Activated effector memory CD4-positive, alpha-beta T cell treated with anti-CD3 and anti-CD28 coated beads, Interleukin-2, amount 50 U/mL, for 16 hours (primary cell): ENCODE data around the gene LTBP1.
"Not testable (repeated sequence)": the region's sequence is repeated elsewhere in the genome, so short reads cannot be mapped to it uniquely, and the experiment has no call there.

Experiments
- DNase-seq: peaks from one replicate; pipeline ENCODE4 v3.0.0-alpha.2; 2020

Gene LTBP1

DNA sequence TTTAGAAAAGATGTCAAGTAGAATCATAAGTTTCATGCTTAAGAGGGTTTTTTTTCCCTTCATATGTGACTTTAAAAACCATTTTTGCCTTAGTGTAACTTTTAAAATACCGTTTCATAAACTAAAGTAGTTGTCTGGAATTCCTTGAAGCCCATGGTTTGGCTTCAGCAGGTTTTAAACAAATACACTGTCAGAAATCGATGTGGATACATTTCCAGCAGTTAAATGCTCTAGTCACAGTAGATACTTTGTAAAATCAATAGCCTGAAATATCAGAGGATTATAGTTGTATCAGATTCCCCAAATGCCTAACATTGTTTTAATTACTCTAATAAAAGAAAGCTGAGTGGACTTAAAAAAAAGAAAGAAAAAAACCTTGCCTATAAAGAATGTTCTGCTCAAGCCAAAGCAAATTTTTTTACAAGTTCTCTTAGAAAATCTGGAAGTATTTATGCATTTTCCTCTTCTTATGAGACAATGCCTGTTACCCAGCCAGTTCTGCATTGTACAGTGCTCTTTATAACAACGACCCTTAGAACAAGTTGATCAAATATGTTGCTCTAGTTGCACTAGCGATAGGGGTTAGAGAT is 260.5 kb downstream of the LTBP1 start:
- no peak for DNase-seq

DNA sequence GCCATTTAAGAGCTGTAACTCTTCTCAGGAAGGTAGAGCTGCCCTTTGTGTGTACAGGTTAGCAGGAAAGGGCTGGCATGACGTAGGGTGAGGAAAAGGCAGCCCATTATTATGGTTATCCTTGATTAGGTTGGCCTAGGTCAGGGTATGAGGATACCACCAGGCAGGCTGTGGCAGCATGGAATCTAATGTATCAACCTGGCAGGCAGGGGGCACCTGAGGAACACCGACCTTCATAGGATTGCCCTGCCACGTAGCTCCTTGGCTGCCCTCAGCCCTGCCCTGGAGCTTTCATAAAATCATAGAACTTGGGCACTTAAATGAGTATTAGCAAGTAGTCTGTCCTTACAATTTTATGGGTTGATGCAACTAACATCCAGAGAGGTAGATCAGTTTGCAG is 261.6 kb downstream of the LTBP1 start:
- no peak for DNase-seq

DNA sequence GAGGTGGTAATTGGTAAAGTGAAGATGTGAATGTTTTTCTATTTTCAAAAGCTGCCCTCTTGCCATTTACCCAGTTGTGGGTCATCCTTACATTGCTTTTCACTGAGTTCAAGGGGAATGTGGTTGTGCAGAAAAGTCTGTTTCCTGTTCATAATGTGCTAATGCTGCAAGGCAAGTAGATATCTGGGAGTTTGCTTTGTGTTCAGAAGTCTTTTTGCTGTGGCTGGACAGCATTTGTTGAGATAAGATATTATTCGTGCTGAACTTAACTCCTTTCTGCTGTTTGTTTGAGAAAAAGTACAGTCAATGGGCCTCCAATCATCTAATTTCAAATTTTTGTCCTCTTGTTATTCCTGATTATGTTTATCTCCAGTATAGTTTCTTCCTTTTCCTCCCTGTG is 263.2 kb downstream of the LTBP1 start:
- no peak for DNase-seq

DNA sequence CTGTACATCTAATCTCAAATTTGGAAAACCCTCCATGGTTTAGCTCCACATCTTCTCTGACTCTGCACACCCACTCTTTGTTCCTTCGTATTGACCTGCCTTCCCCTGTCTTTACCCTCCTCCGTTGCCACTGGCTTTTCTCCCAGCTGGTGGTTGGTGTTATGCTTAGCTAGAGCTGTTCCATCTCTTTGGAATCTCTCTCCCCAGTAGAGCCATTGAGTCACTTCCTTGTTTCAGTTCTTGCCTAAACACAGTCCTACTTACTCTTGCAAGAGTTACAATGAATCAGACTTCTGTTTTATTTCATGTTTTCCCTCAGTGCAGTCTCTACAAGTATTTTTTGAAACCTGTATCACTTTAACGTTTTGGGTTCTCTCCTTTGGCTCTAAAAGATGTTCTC is 263.9 kb downstream of the LTBP1 start:
- no peak for DNase-seq

DNA sequence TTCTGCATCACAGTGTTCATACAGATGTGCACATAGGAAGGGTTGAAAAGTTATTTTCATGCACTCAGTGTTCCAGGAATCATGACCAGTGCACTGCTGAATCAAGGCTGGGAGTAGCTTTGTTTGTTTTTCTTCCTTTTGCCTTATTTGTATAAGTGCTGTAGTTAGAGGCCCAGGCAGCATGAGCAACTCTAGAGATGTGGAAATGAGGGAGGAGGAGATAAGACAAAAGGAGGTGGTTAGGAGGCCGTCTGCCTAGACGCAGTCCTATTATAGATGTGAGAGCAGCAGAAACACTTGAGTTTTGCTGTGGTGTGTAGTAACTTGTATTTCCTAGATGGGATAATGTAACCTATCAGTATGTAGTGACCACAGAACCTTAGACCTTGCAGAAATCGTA is 265.4 kb downstream of the LTBP1 start:
- DNase-seq: no peak

DNA sequence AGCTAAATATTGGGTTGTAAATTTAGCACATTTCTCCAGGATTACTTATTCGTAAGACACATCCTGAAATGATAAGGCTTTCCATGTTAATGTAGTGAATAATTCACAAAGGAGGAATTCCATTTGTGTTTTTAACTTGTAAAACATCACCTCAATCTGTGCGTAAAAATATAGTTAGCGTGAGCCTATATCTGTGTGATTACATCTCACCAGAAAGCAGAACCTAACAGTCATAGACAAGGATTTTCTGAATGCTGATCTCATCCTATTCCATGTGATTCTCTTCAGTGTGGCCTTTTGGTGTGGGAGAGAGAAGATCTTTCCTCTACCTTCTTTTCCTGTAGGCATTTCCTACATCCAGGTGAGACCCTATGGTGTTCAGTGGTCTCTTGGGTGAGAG is 266.5 kb downstream of the LTBP1 start:
- DNase-seq: no peak

DNA sequence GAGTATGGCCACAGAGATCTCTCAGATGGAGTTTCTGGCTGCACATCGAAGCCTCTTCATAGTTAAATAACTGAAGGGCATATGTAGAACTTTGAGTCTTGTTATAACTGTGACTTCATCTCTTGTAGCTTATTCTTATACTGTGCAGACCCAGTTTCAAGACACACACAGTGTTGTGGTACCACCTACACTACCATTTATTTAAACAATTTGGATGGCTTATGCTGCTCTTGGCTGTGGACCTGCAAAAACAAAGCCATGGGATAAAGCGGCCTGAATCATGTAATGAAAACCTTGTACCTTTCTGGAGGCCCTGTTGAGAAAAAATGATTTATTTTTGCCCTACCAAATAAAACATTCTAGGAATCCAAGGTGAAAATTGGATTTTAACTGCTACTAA is 266.9 kb downstream of the LTBP1 start:
- DNase-seq: no peak

DNA sequence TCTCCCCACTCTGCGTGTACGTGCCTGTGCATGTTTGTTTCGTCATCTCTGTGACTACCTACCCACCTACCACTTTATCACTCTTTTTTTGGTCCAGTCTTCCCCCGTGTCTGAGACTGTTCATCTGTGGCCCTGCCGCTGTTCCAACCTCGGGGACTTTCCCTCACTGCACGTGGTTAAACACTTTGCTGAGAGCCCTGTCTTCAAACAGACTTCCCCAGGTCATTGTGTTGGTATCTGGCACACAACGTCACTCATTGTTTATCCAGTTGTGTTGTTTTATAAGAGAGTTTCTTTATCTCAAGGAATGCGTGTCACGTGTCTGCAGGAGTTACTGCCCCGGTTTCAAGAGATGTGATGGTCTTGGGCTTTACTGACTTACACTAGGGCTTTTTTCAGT is 267.7 kb downstream of the LTBP1 start:
- no peak for DNase-seq

DNA sequence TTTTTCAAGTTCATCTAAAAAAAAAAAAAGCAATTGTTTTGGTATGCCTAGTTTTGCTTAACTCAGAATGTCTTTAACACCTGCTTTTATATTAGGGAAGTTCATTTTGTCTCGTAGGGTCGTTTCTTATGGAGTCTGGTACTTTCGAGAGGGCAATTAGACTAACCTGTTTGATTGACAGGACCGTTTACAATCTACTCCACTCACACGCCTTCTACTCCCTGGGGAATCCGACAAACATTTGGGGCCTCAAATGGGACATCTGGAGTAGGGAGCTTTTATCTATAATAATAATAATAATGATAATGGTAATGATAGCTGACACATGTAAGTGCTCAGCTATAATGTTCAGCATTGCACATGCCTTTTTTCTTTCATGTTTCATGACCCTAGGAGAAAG is 268.1 kb downstream of the LTBP1 start:
- no peak for DNase-seq

DNA sequence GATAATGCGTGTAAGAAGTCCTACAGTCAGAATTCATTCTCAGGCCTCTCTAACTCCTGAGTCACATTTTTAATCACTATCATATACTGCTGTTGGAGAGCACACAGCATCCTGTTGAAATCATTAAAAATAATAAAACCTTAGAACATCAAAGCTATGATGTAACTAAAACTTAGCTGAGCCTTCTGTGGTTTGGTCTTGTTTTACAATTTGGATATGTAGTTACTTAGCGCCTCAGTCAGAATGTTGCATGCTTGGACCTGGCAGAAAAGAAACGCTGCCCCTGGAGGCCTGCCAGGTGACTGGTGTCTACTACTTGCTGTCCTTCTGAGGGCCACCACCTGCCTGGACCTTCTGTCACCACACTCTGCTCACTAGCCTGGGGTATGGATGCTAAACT is 268.5 kb downstream of the LTBP1 start:
- DNase-seq: no peak

DNA sequence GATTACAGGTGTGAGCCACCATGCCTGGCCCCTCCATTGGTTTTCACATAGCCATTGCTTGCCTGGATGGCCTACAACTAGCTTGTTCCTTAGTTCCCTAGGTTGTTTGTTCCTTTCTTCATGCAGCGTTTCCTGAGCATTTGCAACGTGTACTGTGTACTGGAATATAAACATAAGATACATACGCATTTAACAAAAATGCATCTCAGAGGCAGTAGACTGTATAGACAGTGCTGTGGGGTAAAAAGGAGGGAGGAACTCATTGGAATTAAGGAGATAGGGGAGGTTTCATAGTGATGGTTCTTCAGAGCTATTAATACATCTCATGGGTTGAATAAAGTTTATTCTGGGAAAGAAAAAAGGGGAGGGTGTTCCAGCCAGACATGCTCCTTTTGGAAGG is 269.2 kb downstream of the LTBP1 start:
- DNase-seq: no peak

DNA sequence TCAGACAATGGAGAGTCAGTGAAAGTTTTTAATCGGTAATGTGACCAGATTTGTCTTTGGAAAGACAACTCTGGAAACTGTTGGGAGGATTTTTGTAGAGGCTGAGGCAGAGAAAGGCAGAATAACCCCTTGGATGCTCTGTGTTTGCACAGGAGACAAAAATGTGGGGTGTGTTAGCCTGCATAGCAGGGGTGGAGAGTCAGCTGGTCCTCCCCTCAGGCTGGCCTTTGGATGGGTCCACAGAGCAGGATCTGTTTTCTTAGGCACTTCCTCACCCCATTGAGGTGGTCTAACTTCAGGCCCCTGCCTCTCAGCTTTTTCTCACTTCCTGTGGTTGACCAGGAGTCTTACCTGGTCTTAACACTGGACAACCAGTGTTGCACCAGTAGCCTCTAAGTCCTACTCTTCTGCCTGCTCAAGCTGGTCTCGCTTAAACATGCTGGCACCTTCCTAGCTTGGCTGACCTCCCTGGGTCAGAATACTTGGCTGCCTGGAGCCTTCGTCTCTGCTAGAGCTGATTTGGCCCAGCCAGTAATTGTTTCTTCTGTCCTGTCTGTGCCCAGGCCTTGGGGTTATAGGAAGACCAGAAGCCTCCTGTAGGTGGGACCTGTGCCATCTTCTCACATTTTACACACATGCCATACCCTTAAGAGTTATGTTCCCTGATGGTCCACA is 269.9 kb downstream of the LTBP1 start:
- no peak for DNase-seq

DNA sequence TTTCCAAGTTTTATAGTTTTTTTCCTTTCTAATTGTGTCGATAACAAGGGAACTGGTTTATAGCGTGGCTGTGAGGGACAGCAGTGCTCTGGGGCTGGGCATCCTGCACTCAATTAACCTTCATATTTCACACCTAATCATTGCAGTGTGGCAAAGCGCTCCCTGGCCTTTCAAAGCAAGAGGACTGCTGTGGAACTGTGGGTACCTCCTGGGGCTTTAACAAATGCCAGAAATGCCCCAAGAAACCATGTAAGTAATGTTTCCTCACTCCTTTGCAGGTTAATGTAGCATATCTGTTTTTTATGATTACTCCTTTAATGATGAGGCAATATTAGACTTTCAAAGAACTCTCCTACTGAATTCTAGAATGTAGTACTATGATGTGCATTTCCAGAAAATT is 270.7 kb downstream of the LTBP1 start:
- DNase-seq: no peak

DNA sequence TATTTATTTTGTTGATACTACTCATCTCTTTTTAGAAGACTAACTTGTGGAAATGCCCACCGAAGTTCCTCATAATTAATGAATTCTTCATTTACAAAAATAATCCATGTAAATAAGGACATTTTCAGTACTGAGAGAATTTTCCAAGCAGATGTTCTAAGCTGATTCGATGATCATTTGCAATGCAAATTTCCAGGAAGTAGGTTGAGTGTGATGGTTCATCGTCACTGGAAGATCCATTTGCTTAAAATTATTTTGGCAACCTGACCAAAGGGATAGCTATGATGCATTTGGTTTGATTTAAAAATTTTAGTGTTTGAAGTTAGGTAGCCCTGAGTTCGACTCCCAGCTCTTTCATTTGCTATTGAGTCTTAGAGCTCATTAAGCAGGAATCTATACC is 272.4 kb downstream of the LTBP1 start:
- DNase-seq: no peak

DNA sequence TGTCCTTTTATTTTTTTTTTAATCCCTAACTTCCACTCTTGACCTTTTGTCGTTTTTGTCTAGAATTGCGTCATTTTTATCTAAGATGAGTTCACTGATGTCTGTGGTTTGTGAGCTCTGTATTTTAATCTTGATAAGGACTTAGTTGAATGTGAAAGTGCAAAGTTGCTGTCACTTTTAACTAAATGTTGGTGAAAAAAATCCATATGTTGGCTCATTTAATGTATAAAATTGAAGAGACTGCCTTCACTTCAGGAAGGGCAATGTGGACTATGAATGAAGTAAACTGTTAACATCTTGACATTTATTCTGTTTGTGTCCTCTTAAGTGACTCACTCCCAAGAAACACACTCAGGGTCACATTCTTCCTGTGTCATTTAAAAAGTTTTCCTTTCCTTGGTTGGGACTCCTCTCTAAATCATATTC is 273.1 kb downstream of the LTBP1 start:
- no peak for DNase-seq

DNA sequence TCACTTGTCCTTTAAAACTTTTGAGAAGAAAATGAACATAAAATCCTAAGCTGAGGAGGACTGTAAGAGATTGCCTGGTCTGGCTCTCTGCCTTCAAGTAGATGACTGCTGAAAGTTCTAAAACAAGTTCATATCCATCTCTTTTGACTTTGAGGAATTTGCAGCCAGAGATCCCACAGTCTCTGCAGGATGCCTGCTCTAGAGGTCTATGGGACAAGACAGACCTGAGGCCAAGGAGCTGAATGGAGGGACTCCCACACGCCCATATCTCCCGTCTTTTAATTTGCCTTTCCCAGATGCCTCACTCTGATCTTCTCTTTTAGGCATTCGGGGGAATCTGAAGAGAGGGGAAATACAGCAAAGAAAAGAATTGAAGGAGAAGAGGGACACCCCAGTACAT is 273.8 kb downstream of the LTBP1 start:
- DNase-seq: no peak

DNA sequence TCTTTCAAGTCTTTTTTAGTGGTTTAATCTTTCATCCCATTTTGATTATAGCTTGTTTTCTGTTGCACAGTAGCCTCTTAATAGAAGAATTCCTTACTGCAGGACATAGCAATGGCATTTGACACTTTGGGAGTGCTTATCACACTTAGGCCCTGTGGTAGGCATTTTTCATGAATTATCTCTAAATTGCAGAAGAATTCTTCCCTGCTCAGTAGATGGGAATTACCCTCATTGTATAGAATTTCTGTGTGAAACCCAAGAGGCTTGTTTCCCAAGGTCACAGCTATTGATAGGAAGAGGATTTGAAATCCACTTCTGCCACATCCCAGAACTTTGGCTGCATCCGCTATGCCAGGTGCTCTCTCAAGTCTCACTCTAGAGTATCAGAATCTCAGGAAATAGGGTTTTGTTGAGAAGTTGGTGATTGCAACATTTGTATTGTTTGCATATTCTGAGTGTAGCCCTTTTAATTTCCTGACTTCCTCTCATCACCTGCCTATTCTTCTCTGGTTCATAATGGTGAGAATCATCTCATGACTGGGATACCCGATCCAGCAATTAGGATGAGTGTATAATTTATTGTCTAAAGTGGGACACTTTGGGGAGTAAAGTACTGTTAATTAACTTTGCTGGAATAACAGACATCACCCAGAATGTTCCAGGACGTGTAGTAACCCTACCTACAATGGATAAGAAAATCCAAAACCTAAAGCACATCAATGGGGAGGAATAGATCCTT is 274.5 kb downstream of the LTBP1 start:
- DNase-seq: no peak

DNA sequence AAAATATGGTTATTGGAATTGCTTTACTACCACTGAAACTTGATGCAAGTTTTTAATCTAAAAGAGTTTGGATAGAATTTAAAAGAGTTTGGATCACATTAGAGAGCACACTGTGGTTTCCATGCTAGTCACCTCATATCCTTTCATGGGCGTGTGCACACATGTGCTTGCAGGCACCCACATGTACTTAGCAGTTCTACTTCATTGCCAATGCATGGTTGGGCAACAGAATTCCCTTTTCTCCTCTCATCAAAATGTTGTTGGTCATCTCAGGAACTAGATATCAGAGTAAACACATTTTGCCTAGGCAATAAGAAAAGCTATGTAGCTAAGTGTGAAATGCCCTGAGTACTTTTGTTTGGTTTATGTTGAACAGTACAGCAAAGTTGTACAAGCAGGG is 275.6 kb downstream of the LTBP1 start:
- no peak for DNase-seq

DNA sequence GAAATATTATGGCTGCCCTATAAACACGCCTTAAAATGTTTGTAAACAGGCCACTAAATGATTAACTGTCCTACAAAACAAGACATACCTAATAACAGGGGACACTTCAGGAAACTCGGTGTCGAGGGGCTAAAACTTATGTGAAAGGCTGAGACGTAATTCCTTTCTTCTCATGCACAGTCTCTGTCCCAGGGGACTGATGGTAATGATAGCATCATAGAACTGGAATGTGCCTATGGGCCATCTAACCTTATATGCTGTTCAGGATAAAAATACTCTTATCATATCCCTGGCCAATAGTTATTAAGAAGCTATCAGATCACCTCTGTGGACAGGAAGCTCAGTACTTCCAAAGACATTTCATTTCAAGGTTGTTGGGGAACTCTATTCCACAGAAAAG is 277.1 kb downstream of the LTBP1 start:
- no peak for DNase-seq

DNA sequence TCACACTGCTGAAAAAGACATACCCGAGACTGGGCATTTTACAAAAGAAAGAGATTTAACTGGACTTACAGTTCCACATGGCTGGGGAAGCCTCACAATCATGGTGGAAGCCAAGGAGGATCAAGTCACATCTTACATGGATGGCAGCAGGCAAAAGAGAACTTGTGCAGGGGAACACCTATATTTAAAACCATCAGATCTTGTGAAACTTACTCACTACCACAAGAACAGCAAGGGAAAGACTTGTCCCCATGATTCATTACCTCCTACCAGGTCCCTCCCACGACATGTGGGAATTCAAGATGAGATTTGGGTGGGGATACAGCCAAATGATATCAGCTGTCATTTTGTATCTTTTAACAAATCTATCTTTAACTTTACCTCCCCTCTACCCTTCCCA is 278.6 kb downstream of the LTBP1 start:
- DNase-seq: no peak

DNA sequence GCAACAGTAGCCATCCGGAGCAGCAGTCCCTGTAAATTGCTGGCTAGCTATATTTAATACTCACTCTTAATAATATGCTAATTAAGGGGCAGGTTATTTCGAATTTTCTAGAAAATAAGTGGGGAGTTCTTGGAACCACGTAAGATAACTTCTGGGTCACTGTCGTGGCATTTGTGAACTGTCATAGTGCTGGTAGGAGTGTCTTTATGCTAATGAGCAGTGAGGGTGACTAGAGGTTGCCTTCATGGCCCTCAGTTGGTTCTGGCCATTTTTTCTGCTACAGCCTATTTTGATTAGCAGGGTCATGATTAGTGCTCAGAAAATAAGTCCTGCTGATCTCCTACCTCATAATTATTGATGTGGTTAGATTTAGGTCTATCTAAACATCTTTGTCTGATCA is 279.8 kb downstream of the LTBP1 start:
- no peak for DNase-seq

DNA sequence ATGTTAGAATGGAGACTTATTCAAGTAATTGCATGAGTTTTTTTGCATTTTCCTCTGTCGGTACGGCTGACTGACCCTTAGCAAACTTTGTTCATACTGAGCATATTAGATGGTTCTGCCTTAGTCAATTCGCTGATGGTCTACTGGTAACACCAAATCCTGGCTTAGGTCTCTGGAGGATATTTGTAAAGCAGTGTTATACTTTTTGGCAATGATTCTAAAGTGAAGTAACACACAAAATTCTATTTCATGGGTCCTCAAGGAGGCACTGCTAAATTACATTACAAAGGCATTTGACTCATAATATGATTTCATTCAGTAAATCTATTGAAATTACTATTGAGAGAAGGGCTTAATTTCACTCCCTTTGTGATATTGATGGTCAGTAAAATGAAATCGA is 282.9 kb downstream of the LTBP1 start:
- no peak for DNase-seq

DNA sequence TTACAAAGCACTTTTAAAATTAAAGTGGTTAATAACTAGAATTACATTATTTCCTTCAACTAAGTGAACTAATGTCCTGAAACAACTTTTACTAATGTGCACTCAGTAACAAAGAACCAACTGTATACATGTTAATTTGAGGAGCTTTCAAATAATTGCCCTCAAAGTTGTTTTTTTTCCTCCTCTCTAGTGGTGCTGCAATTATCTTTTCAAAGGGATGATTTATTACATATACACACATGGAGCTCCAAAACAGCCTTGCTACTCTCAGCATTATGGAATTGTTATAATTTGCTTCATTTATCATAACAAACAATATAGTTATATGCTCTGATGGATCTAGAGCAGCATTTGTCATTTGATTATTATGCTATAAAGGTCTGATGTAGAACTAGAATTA is 283.4 kb downstream of the LTBP1 start:
- no peak for DNase-seq

DNA sequence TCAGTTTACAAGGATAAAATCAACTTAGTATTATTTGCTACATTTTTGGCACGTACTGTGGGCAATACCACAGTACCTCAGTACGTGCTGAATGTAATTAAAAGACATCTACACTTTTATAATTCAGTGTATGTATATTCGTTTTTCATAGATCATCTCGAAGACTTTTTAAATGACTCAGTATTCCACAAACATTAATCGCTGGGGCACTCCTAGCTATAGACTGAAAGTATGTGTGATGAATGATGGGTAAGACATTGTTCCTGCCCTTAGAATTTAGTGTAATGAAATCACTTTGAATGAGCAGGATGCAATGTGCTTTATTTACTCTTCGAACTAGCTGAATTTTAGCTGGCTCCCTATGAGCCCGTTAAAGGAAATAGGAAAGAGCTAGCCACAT is 284.1 kb downstream of the LTBP1 start:
- DNase-seq: no peak

DNA sequence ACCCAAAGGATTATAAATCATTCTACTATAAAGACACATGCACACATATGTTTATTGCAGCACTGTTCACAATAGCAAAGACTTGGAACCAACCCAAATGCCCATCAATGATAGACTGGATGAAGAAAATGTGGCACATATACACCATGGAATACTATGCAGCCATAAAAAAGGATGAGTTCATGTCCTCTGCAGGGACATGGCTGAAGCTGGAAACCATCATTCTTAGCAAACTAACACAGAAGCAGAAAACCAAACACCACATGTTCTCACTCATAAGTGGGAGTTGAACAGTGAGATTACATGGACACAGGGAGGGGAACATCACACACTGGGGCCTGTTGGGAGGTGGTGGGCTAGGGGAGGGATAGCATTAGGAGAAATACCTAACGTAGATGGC is 288.8 kb downstream of the LTBP1 start:
- not testable (repeated sequence) for DNase-seq
